ENCODE results near the gene DIDO1. TPM values are rescaled to one million over a fixed set of nuclear protein-coding genes. Genes with fewer than 3 reads are reported as not detected.

DIDO1 gene
- total RNA-seq, 1 donor from 2014 or later, result 71.2 TPM

- no peak overlapping the region for H3K27ac Mint-ChIP-seq
- H3K9me3 Mint-ChIP-seq (ENCODE audit: low read depth), result no peaks in the 10 kb centered on the region
- no peak for TF ChIP-seq CTCF (IDR thresholded peaks at IDR 0.05; ENCODE audit: unreplicated experiment)
- H3K27me3 Mint-ChIP-seq, result no peaks in the 10 kb centered on the region
- H3K4me1 Mint-ChIP-seq (ENCODE audit: low read depth), result peaks cover 11% of the 10 kb centered on the region
- no peak for DNase-seq (ENCODE audit: low spot score, unreplicated experiment)
- H3K36me3 Mint-ChIP-seq (ENCODE audit: insufficient read depth), result peaks cover 4% of the 10 kb centered on the region
- H3K4me3 Mint-ChIP-seq (ENCODE audit: low read depth), result no peak overlapping the region
Observed at GRCh38 chr20:62831361-62831788, 94.9 kb downstream of the DIDO1 start.

- peaks cover 11% of the 10 kb centered on the region for H3K4me1 Mint-ChIP-seq (ENCODE audit: low read depth)
Observed at GRCh38 chr20:62830821-62831220, 95.5 kb downstream of the DIDO1 start.

GRCh38 chr20:62830251-62830650 lies 96.1 kb downstream of the DIDO1 start:
- TF ChIP-seq CTCF (IDR thresholded peaks at IDR 0.05; ENCODE audit: unreplicated experiment), result no peak
- no peak for DNase-seq (ENCODE audit: low spot score, unreplicated experiment)
- Mint-ChIP-seq H3K4me3 (ENCODE audit: low read depth) (no peak overlapping the region), H3K4me1 (ENCODE audit: low read depth) (peaks cover 8% of the 10 kb centered on the region), H3K9me3 (ENCODE audit: low read depth) (no peaks in the 10 kb centered on the region), H3K27me3 (no peaks in the 10 kb centered on the region), H3K27ac (no peak overlapping the region), H3K36me3 (ENCODE audit: insufficient read depth) (peaks cover 1% of the 10 kb centered on the region)

More at GRCh38 chr20:62830821-62831220, 95.5 kb downstream of the DIDO1 start:
- peaks cover 4% of the 10 kb centered on the region for H3K36me3 Mint-ChIP-seq (ENCODE audit: insufficient read depth)
- no peak overlapping the region for H3K27ac Mint-ChIP-seq
- H3K9me3 Mint-ChIP-seq (ENCODE audit: low read depth), result no peaks in the 10 kb centered on the region
- H3K4me3 Mint-ChIP-seq (ENCODE audit: low read depth), result no peak overlapping the region
- no peak for DNase-seq (ENCODE audit: low spot score, unreplicated experiment)
- H3K27me3 Mint-ChIP-seq, result no peaks in the 10 kb centered on the region
- TF ChIP-seq CTCF (IDR thresholded peaks at IDR 0.05; ENCODE audit: unreplicated experiment), result no peak

GRCh38 chr20:62829231-62830230 lies 96.8 kb downstream of the DIDO1 start:
- no peak overlapping the region for H3K4me3 Mint-ChIP-seq (ENCODE audit: low read depth)
- no peaks in the 10 kb centered on the region for H3K27me3 Mint-ChIP-seq
- peaks cover 6% of the 10 kb centered on the region for H3K4me1 Mint-ChIP-seq (ENCODE audit: low read depth)
- no peak overlapping the region for H3K27ac Mint-ChIP-seq
- TF ChIP-seq CTCF (IDR thresholded peaks at IDR 0.05; ENCODE audit: unreplicated experiment), result no peak
- DNase-seq (ENCODE audit: low spot score, unreplicated experiment), result no peak
- H3K36me3 Mint-ChIP-seq (ENCODE audit: insufficient read depth), result peaks cover 1% of the 10 kb centered on the region
- no peaks in the 10 kb centered on the region for H3K9me3 Mint-ChIP-seq (ENCODE audit: low read depth)

- Mint-ChIP-seq H3K4me1 (ENCODE audit: low read depth) (peaks cover 6% of the 10 kb centered on the region), H3K9me3 (ENCODE audit: low read depth) (no peaks in the 10 kb centered on the region), H3K27me3 (no peaks in the 10 kb centered on the region), H3K36me3 (ENCODE audit: insufficient read depth) (peaks cover 1% of the 10 kb centered on the region), H3K4me3 (ENCODE audit: low read depth) (no peak overlapping the region), H3K27ac (no peak overlapping the region)
- no peak for DNase-seq (ENCODE audit: low spot score, unreplicated experiment)
- TF ChIP-seq CTCF (IDR thresholded peaks at IDR 0.05; ENCODE audit: unreplicated experiment), result no peak
Observed at GRCh38 chr20:62828511-62829230, 97.6 kb downstream of the DIDO1 start.

Measured in progenitor cell of endocrine pancreas (in vitro differentiated cells).